WTC11 (cell line): ENCODE results near the gene TXNDC15. TPM values are rescaled to one million over a fixed set of nuclear protein-coding genes. Genes with fewer than 3 reads are reported as not detected.

ENCODE experiments used
- ATAC-seq: fragments of 200-7000 bp; cut with Tn5 transposase; 2 replicates; pipeline ENCODE4 v1.10.0; 2021; ENCODE audit warnings: mild to moderate bottlenecking, moderate library complexity
- CTCF ChIA-PET: fragments of 300-600 bp; sonication (Branson Sonifier 250); formaldehyde crosslinking; loops from one replicate; lab custom pipeline; 2021; ENCODE audit warnings: antibody characterized with exemption; lab: Charles Lee
- POLR2A ChIA-PET: fragments of 350-600 bp; sonication (Branson Sonifier 250); formaldehyde crosslinking; loops from one replicate; lab custom pipeline; 2021; ENCODE audit warnings: antibody characterized with exemption; lab: Charles Lee
- DNase-seq: peaks from one replicate; pipeline ENCODE4 v3.0.0; 2021; ENCODE audit warnings: low spot score
- H3K27ac Mint-ChIP-seq: 2 replicates; pipeline ENCODE4 v1.8.0; 2021; ENCODE audit warnings: mixed read lengths
- H3K27me3 Mint-ChIP-seq: 2 replicates; pipeline ENCODE4 v1.8.0; 2021; ENCODE audit warnings: low read depth, mild to moderate bottlenecking, moderate library complexity, mixed read lengths
- H3K36me3 Mint-ChIP-seq: 2 replicates; pipeline ENCODE4 v1.8.0; 2021; ENCODE audit warnings: mixed read lengths
- H3K4me1 Mint-ChIP-seq: 2 replicates; pipeline ENCODE4 v1.8.0; 2022; ENCODE audit warnings: mixed read lengths
- H3K4me3 Mint-ChIP-seq: 2 replicates; pipeline ENCODE4 v1.8.0; 2021; ENCODE audit warnings: mild to moderate bottlenecking, moderate library complexity, mixed read lengths
- H3K9me3 Mint-ChIP-seq: 2 replicates; pipeline ENCODE4 v1.8.0; 2021; ENCODE audit warnings: mixed read lengths
- CBFB ChIP-seq: sonication (generic); formaldehyde crosslinking; IDR thresholded peaks from 2 replicates; pipeline ENCODE4 v1.8.1; 2022; ENCODE audit warnings: mild to moderate bottlenecking, low read depth, missing genetic modification reagents
- ETV6 ChIP-seq: sonication (generic); formaldehyde crosslinking; IDR thresholded peaks from 2 replicates; pipeline ENCODE4 v1.8.1; 2022; ENCODE audit warnings: mild to moderate bottlenecking, missing genetic modification reagents
- FOXK1 ChIP-seq: sonication (generic); formaldehyde crosslinking; IDR thresholded peaks from 2 replicates; pipeline ENCODE4 v1.8.0; 2022; ENCODE audit warnings: mild to moderate bottlenecking, moderate library complexity, missing genetic modification reagents
- KAT7 ChIP-seq: sonication (generic); formaldehyde crosslinking; IDR thresholded peaks from 2 replicates; pipeline ENCODE4 v1.8.1; 2023; ENCODE audit warnings: missing genetic modification reagents, mild to moderate bottlenecking, borderline replicate concordance
- MYBL2 ChIP-seq: sonication (generic); formaldehyde crosslinking; IDR thresholded peaks from 2 replicates; pipeline ENCODE4 v1.8.1; 2023; ENCODE audit warnings: mild to moderate bottlenecking, moderate library complexity, missing genetic modification reagents
- NFE2L1 ChIP-seq: sonication (generic); formaldehyde crosslinking; IDR thresholded peaks from 2 replicates; pipeline ENCODE4 v1.8.1; 2023; ENCODE audit warnings: missing genetic modification reagents
- NFYB ChIP-seq: sonication (generic); formaldehyde crosslinking; conservative IDR thresholded peaks from 2 replicates; pipeline ENCODE4 v1.8.0; 2022; ENCODE audit warnings: low read depth, missing genetic modification reagents
- NR3C1 ChIP-seq: sonication (generic); formaldehyde crosslinking; conservative IDR thresholded peaks from 2 replicates; pipeline ENCODE4 v1.8.1; 2023; ENCODE audit warnings: low read depth, mild to moderate bottlenecking, missing genetic modification reagents
- PRRX2 ChIP-seq: fragments of 250-450 bp; sonication (Bioruptor Pico); IDR thresholded peaks from 2 replicates; pipeline ENCODE4 v1.8.0; 2021; ENCODE audit warnings: mild to moderate bottlenecking
- RELA ChIP-seq: sonication (generic); formaldehyde crosslinking; IDR thresholded peaks from 2 replicates; pipeline ENCODE4 v1.8.1; 2022; ENCODE audit warnings: missing genetic modification reagents, mild to moderate bottlenecking, borderline replicate concordance
- SMAD3 ChIP-seq: sonication (generic); formaldehyde crosslinking; IDR thresholded peaks from 2 replicates; pipeline ENCODE4 v1.8.0; 2022; ENCODE audit warnings: missing genetic modification reagents, mild to moderate bottlenecking, borderline replicate concordance
- TEAD4 ChIP-seq: sonication (generic); formaldehyde crosslinking; IDR thresholded peaks from 2 replicates; pipeline ENCODE4 v1.8.0; 2022; ENCODE audit warnings: mild to moderate bottlenecking, missing genetic modification reagents
- ZNF121 ChIP-seq: sonication (generic); formaldehyde crosslinking; IDR thresholded peaks from 2 replicates; pipeline ENCODE4 v1.8.0; 2023; ENCODE audit warnings: missing genetic modification reagents
- total RNA-seq: library from RNA; stranded (reverse); gene quantifications from 3 replicates; pipeline ENCODE4 v1.2.3, GENCODE V29; 2021
- TF ChIP-seq, protein P1 (sequence below): sonication (generic); formaldehyde crosslinking; IDR thresholded peaks from 2 replicates; pipeline ENCODE4 v1.8.0; 2023; ENCODE audit warnings: missing genetic modification reagents
- TF ChIP-seq, protein P2 (sequence below): fragments of 200-600 bp; IDR thresholded peaks from 2 replicates; pipeline ENCODE4 v1.8.0; 2022; ENCODE audit warnings: antibody characterized with exemption
- TF ChIP-seq, protein P3 (sequence below): fragments of 250-450 bp; sonication (Bioruptor Pico); IDR thresholded peaks from 2 replicates; pipeline ENCODE4 v1.8.0; 2021; ENCODE audit warnings: mild to moderate bottlenecking
- TF ChIP-seq, protein P4 (sequence below): sonication (generic); formaldehyde crosslinking; conservative IDR thresholded peaks from 2 replicates; pipeline ENCODE4 v1.8.1; 2023; ENCODE audit warnings: mild to moderate bottlenecking, low read depth, missing genetic modification reagents, moderate library complexity
- TF ChIP-seq, protein P5 (sequence below): sonication (generic); formaldehyde crosslinking; IDR thresholded peaks from 2 replicates; pipeline ENCODE4 v1.8.1; 2023; ENCODE audit warnings: mild to moderate bottlenecking, missing genetic modification reagents, moderate library complexity
- TF ChIP-seq, protein P6 (sequence below): sonication (generic); formaldehyde crosslinking; IDR thresholded peaks from 2 replicates; pipeline ENCODE4 v1.8.0; 2022; ENCODE audit warnings: missing genetic modification reagents

Gene TXNDC15
- total RNA-seq, 1 experiment from 2014 or later = 26.1 TPM

DNA sequence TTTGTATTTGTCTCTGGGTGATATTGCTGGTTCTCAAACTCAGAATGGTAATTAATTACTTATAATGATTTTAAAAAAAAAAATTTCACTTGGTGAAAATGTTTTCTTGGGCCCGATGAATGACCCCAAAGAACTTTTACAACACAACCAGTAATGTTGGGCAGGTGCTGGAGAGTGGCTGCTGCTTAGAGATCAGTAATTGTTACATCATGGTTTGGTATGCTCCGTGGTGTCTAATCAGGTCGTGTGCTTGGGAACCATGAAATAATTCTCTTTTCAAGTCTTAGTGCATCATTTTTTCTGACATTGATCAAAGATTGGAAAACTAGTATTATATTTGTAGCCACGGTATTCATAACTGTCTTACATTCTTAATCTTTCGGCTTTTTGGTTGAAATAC, 60.0 kb downstream of the TXNDC15 start:
- no peak for DNase-seq
- no peak for TF ChIP-seq MYBL2
- ATAC-seq = no peak
- ChIA-PET POLR2A (no interaction called here), CTCF (interaction anchor here (1.7 kb wide), 1 partner anchor 17 kb away, joined by 6 read pairs; no protein-coding TSS in a partner anchor)
- Mint-ChIP-seq H3K36me3 (peaks cover 6% of the 10 kb centered on the region; the same call in 1 of the 2 replicates), H3K27ac (no peak overlapping the region), H3K4me3 (no peak overlapping the region), H3K27me3 (no peaks in the 10 kb centered on the region), H3K4me1 (peaks cover 3% of the 10 kb centered on the region; the same call in 1 of the 2 replicates), H3K9me3 (no peaks in the 10 kb centered on the region)

DNA sequence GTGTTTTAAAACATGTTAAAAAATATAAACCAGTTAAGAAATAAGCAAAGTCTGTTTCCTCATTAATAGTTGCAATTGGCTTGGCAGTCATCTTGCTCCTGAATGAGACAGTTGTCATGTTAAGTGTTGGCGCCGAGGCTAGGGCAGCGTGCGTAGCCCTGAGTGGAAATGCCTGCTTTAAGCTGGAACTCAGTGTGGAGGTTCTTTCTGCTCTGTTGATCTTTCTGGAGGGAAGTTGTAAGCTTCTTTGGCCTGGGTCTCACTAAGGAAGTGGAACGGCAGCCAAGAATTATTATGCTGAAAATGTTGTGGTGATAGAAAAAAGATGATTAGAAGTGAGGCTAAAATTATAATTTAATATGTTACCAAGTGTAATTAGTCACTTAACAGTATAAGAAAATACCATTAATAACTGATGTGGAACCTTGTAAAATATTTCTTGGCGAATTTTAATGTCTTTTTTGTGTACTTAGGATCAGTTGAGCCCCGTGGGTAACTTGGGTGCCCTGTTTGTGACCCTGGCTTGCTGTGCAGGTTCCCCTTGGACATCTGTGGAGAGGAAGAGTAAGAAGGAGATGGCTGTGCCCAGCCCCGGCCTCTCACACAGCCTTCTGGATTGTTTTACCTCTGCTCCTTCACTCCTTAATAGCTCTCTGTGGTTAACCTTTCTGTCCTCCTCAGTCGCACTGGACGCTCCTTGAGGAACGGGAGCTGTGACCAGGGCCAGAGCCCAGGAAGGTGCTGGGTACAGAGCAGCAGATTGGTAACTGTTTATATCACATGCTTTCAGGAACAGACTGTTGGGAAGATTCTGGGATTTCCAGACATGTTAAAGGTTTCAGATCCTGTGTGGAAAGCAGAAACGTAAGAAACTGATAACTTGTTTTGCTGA, 61.8 kb downstream of the TXNDC15 start:
- H3K36me3 Mint-ChIP-seq = peaks cover 6% of the 10 kb centered on the region; the same call in 1 of the 2 replicates
- H3K4me3 Mint-ChIP-seq = no peak overlapping the region
- ChIA-PET CTCF (interaction anchor here (1.5 kb wide), 1 partner anchor 19 kb away, joined by 5 read pairs; no protein-coding TSS in a partner anchor), POLR2A (no interaction called here)
- DNase-seq (no peak), ATAC-seq (no peak)
- H3K27me3 Mint-ChIP-seq = no peaks in the 10 kb centered on the region
- TF ChIP-seq NR3C1 (CRISPR knock-in tag) (no peak), PRRX2 (no peak), NFE2L1 (no peak), NFYB (no peak)
- TF ChIP-seq, protein P1, sequence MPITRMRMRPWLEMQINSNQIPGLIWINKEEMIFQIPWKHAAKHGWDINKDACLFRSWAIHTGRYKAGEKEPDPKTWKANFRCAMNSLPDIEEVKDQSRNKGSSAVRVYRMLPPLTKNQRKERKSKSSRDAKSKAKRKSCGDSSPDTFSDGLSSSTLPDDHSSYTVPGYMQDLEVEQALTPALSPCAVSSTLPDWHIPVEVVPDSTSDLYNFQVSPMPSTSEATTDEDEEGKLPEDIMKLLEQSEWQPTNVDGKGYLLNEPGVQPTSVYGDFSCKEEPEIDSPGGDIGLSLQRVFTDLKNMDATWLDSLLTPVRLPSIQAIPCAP (CRISPR knock-in tag) = no peak
- TF ChIP-seq, protein P2, sequence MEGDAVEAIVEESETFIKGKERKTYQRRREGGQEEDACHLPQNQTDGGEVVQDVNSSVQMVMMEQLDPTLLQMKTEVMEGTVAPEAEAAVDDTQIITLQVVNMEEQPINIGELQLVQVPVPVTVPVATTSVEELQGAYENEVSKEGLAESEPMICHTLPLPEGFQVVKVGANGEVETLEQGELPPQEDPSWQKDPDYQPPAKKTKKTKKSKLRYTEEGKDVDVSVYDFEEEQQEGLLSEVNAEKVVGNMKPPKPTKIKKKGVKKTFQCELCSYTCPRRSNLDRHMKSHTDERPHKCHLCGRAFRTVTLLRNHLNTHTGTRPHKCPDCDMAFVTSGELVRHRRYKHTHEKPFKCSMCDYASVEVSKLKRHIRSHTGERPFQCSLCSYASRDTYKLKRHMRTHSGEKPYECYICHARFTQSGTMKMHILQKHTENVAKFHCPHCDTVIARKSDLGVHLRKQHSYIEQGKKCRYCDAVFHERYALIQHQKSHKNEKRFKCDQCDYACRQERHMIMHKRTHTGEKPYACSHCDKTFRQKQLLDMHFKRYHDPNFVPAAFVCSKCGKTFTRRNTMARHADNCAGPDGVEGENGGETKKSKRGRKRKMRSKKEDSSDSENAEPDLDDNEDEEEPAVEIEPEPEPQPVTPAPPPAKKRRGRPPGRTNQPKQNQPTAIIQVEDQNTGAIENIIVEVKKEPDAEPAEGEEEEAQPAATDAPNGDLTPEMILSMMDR = no peak
- no peak overlapping the region for H3K27ac Mint-ChIP-seq
- H3K4me1 Mint-ChIP-seq = peaks cover 3% of the 10 kb centered on the region; the same call in 1 of the 2 replicates
- H3K9me3 Mint-ChIP-seq = no peaks in the 10 kb centered on the region

DNA sequence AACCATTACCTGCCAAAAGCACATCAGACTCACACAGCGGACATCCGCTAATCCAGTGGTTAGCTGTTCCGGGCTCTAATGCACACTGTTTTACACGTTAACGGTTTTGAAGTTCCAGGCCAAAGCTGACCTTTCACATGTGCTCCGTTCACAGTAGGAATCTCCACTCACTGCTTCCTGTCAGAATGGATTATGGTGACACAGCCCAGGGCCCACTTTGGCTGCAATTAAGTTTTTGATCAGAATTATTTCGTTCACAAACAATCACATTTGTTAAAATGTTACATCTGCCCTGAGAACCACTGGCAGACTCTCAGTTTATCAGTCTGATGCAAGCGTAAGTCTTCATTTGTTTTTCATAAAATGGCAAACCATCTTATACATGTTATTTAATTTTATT, 63.4 kb downstream of the TXNDC15 start:
- H3K9me3 Mint-ChIP-seq = no peaks in the 10 kb centered on the region
- POLR2A ChIA-PET = no interaction called here
- no peaks in the 10 kb centered on the region for H3K27me3 Mint-ChIP-seq
- H3K4me1 Mint-ChIP-seq = no peaks in the 10 kb centered on the region
- CTCF ChIA-PET = interaction anchor here (1.1 kb wide), 1 partner anchor 20 kb away, joined by 3 read pairs; no protein-coding TSS in a partner anchor
- ATAC-seq (no peak), DNase-seq (no peak)
- 0 out of 2 replicates have a peak, but pooled peaks cover 2% of the 10 kb centered on the region for H3K36me3 Mint-ChIP-seq
- no peak overlapping the region for H3K4me3 Mint-ChIP-seq
- H3K27ac Mint-ChIP-seq = no peak overlapping the region
- TF ChIP-seq, protein P3, sequence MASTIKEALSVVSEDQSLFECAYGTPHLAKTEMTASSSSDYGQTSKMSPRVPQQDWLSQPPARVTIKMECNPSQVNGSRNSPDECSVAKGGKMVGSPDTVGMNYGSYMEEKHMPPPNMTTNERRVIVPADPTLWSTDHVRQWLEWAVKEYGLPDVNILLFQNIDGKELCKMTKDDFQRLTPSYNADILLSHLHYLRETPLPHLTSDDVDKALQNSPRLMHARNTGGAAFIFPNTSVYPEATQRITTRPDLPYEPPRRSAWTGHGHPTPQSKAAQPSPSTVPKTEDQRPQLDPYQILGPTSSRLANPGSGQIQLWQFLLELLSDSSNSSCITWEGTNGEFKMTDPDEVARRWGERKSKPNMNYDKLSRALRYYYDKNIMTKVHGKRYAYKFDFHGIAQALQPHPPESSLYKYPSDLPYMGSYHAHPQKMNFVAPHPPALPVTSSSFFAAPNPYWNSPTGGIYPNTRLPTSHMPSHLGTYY = no peak
- TF ChIP-seq, protein P4, sequence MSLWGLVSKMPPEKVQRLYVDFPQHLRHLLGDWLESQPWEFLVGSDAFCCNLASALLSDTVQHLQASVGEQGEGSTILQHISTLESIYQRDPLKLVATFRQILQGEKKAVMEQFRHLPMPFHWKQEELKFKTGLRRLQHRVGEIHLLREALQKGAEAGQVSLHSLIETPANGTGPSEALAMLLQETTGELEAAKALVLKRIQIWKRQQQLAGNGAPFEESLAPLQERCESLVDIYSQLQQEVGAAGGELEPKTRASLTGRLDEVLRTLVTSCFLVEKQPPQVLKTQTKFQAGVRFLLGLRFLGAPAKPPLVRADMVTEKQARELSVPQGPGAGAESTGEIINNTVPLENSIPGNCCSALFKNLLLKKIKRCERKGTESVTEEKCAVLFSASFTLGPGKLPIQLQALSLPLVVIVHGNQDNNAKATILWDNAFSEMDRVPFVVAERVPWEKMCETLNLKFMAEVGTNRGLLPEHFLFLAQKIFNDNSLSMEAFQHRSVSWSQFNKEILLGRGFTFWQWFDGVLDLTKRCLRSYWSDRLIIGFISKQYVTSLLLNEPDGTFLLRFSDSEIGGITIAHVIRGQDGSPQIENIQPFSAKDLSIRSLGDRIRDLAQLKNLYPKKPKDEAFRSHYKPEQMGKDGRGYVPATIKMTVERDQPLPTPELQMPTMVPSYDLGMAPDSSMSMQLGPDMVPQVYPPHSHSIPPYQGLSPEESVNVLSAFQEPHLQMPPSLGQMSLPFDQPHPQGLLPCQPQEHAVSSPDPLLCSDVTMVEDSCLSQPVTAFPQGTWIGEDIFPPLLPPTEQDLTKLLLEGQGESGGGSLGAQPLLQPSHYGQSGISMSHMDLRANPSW (CRISPR knock-in tag) = no peak
- TF ChIP-seq FOXK1 (no peak), ETV6 (no peak), RELA (CRISPR knock-in tag) (no peak), SMAD3 (CRISPR knock-in tag) (no peak), TEAD4 (CRISPR knock-in tag) (no peak), KAT7 (no peak), CBFB (CRISPR knock-in tag) (no peak), ZNF121 (CRISPR knock-in tag) (no peak)
- TF ChIP-seq, protein P5, sequence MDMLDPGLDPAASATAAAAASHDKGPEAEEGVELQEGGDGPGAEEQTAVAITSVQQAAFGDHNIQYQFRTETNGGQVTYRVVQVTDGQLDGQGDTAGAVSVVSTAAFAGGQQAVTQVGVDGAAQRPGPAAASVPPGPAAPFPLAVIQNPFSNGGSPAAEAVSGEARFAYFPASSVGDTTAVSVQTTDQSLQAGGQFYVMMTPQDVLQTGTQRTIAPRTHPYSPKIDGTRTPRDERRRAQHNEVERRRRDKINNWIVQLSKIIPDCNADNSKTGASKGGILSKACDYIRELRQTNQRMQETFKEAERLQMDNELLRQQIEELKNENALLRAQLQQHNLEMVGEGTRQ (CRISPR knock-in tag) = no peak
- TF ChIP-seq, protein P6, sequence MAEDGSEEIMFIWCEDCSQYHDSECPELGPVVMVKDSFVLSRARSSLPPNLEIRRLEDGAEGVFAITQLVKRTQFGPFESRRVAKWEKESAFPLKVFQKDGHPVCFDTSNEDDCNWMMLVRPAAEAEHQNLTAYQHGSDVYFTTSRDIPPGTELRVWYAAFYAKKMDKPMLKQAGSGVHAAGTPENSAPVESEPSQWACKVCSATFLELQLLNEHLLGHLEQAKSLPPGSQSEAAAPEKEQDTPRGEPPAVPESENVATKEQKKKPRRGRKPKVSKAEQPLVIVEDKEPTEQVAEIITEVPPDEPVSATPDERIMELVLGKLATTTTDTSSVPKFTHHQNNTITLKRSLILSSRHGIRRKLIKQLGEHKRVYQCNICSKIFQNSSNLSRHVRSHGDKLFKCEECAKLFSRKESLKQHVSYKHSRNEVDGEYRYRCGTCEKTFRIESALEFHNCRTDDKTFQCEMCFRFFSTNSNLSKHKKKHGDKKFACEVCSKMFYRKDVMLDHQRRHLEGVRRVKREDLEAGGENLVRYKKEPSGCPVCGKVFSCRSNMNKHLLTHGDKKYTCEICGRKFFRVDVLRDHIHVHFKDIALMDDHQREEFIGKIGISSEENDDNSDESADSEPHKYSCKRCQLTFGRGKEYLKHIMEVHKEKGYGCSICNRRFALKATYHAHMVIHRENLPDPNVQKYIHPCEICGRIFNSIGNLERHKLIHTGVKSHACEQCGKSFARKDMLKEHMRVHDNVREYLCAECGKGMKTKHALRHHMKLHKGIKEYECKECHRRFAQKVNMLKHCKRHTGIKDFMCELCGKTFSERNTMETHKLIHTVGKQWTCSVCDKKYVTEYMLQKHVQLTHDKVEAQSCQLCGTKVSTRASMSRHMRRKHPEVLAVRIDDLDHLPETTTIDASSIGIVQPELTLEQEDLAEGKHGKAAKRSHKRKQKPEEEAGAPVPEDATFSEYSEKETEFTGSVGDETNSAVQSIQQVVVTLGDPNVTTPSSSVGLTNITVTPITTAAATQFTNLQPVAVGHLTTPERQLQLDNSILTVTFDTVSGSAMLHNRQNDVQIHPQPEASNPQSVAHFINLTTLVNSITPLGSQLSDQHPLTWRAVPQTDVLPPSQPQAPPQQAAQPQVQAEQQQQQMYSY (CRISPR knock-in tag) = no peak
